GM21825 (cell line): Measurements from ENCODE around the gene PSMD13.
A peak's percentile ranks its signal among the peaks of the same experiment; 100 is the strongest.

Source experiments
- ATAC-seq: cut with Tn5 transposase; IDR thresholded peaks from one replicate; pipeline ENCODE4 v1.9.1; 2021; ENCODE audit warnings: mild to moderate bottlenecking, moderate library complexity; ENCODE audit not compliant: unreplicated experiment

The PSMD13 gene

DNA sequence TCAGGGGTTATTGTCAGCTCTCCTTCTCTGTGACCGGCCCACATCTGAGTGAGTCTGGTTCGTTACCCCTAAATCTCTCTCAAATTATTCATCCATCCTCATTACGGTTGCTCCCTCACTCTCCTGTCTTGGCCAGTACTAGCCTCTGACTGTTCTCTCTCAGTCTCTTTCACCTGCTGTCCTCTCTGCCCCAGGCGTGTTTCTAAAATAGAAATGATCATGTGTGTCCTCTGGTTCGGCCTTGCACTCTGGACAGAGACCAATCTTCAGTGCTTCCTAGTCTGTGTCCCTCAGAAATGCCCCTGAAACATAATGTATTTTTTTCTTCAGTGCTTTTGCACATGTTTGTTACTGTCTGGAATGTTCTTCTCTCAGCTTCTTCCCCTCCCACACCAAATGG, 4.9 kb downstream of the PSMD13 start:
- ATAC-seq, result no peak

DNA sequence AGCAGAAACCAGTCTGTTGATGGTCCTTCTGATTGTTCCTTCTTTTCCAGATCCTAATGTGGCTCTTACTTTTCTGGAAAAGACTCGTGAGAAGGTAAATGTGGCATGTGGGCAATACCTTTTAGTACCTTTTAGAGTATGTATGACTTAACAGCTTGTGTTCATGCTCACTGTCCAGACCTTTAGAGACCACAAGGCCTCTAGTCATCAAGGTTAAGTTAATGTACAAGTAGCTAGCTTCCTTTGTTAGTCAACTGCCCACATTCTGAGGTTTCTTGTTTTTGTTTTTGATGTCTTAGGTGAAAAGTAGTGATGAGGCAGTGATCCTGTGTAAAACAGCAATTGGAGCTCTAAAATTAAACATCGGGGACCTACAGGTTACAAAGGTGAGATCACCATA, 7.6 kb downstream of the PSMD13 start:
- ATAC-seq, result no peak

DNA sequence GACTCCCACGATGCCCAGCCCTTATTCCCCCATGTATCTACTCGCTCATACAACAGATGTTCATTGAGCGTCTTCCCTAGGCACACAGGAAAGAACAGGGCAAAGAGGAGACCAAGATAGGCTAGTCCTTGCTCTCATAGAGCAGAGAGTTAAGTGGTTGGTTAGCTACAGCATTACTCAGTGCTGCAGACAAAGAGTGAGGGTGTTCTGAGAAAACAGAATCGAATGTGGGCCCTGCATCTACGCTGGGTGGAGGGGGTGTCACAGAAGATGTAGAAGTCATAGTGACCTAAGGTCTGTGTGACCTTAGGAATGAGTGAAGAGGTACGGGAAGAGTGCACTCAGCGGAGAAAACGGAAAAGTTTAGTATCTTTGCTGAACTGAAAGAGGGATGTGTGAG, 12.3 kb downstream of the PSMD13 start:
- no peak for ATAC-seq

DNA sequence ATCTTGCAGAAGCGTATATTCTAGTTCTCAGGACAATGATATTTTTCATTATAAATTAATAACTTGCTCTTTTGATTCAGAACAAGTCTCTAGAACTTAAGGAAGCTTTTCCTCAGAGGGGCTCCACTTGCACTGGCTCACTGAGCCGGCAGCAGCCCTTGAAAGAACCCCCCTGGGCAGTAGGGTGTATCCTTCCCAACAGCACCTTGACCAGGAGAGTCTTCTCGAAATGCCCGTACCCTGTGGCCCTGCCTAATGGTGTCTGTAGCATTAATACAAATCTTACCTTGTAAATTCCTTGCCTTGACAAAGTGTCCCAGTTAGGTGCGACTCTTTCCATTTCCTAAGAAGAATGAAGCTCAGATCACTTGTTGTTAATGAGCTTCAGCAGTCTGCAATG, 13.5 kb downstream of the PSMD13 start:
- ATAC-seq, result no peak

DNA sequence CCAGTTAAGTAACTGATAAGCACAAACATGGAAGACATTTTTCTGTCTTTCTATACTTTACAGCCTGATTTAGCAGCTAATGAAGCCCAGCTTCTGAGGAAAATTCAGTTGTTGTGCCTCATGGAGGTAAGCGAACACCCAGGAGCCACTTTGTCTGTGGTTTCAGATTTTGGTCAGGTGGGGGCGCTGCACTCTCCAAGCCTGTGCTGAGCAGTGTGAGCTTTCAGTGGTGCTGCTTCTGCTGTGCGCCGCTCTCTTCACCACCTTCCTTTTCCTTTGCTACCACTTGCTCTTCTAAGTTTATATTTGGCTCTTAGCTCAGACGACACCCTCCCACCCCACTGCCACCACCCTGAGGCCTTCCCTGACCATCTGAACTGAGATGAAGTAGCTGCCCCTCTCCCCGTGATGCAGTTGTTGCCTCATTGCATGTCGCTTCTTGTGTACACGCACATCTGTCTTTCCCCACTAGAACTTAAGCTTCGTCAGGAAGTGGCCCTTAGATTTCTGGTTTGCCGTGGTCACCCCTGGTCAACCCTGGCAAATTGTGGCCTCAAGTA, 14.0 kb downstream of the PSMD13 start:
- ATAC-seq, result no peak

DNA sequence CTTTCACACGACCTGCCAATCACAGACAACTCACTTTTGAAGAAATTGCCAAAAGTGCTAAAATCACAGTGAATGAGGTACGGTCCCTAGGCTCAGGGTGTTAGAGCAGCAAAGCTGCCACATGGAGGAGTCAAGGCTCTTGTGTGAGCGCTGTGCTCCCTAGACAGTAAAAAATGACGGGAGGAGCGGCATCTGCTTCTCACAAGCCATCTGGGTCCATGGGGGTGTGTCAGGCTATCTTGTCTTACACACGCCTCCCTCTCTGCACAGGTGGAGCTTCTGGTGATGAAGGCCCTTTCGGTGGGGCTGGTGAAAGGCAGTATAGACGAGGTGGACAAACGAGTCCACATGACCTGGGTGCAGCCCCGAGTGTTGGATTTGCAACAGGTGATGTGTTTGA, 14.8 kb downstream of the PSMD13 start:
- no peak for ATAC-seq

DNA sequence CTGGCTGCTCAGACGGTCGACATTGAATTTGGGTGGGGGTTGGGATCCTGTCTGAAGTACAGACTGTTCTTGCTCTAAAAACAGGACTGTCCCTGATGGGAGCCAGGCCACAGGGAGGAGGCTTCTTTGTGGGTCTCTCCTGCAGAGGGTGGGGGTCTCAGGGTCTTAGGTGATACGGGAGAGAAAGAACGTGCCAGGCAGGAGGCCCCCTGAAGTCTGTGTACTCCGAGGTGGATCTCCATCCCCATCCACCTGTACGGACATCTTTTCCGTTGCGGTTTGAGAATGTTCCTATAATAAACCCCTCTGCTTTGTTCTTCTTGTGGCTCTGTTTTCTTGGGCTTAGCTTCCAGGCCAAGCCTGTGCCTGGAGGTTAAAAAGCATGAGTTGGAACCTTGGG, 15.9 kb downstream of the PSMD13 start:
- no peak for ATAC-seq

DNA sequence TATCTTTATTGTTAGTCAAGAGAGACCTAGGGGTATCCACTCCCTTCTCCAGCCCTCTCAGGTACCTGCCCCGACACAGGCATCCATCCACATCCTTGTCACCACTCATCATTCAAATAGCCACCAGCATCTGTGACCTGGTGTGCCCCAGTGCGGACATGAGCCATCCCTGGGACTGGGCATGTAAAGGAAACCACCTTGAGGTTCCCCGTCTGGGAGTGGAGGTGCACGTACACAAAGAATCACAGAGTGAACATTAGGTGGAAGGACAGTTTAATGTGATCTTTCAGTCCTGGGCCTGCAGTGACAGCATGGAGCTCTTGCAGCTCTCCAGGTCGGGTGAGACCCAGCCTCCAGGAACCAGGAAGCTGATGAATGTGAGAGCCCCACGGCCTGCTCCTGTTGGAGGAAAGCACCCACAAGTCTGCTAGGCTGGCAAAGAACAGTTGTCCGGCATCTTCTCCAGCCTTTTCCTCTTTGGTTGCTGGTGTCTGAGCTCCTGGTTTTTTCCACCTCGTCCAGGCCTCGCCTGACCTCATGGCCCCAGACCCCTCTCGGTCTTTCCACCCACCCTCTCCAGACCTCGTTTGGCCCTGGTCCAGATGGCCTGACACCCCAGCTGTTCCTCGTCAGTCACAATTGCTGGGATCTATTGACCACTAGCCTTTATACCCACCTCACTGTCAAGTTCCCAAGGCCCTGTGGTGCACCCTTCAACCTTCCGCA, 16.5 kb downstream of the PSMD13 start:
- no peak for ATAC-seq

DNA sequence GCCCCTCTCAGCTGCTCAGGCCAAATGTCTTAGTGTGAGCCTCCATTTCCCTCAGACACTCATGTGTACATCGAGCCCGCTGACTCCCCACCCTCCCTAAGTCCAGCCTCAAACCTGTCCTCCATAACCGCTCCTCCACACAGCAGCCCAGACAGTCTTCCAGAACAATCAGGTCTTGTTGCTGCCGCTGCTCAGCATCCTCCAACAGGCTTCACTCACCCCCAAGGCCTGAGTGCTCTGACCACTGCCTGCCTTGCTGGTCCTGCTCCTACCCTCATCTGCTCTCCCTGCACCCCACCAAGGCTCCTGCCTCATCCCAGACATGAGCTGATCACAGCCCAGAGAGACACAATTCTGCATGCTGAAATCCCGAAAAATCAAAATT, 17.1 kb downstream of the PSMD13 start:
- no peak for ATAC-seq

DNA sequence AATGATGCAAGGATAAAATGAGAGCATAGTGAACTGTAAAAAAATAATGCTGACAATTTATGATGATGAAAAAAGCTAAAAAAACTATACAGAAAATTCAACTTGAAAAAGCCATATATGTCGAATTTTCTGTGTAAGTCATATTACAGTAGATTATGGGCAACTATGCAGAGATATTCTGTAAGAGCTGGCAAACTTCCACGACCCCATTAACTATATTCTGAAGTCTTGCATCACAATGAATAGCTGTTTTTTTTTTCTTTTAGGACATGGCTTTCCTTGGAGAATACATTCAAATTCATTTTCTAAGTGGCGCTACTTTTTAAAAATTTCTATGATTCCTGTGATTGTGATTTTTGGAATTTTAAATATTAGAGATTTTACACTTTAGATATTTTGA, 18.4 kb downstream of the PSMD13 start:
- ATAC-seq, result no peak

DNA sequence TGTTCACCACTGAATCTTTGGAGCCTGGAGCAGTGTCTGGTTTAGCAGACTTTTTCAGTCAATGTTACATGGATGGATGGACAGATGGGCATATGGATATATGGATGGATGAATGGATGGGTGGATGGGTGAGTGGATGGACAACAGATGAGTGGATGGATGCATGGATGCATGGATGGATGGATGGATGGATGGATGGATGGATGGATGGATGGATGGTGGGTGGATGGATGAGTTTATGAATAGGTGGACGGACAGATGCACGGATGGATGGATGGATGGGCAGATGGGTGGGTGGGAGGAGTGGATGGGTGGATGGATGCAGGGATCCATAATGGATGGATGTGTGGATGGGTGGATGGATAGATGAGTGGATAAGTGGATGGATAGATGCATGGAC, 19.0 kb downstream of the PSMD13 start:
- no peak for ATAC-seq

DNA sequence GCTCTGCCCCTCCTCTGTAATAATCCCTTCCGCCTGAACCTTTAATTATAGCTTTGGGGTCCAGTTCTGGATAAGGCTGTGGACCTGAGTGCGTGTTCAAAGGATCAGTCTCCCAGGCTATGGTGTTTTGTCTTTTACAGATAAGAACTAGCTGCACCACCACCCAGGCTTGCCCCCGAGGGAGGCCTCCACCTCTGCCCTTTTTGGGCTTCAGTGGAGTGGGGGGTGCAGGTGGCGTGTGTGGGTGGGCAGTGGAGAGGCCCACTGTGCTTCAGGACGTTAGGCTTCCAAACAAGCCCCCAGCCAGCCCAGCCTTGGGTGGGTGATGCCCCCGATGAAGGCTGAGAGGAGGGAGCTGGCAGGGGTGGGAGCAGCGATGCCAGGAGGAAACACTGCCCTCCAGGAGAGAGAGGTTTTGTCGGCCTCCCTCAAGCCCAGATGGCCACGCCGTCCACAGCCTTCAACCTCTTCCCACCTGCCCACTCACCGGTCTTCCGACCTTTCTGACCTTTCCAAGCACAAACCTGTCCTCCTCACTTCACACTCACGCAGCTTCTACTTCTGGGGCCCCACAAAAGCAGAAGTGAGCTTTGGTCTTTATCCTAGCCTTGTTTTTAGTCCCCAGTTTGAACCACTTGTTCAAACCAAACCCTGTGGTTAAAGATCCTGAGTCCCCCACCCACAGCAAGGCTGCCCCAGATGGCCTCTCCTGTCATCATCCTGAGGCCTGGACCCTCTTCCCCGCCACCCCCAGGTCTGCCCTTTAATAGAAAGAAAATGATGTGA, 20.4 kb downstream of the PSMD13 start:
- ATAC-seq, result no peak

DNA sequence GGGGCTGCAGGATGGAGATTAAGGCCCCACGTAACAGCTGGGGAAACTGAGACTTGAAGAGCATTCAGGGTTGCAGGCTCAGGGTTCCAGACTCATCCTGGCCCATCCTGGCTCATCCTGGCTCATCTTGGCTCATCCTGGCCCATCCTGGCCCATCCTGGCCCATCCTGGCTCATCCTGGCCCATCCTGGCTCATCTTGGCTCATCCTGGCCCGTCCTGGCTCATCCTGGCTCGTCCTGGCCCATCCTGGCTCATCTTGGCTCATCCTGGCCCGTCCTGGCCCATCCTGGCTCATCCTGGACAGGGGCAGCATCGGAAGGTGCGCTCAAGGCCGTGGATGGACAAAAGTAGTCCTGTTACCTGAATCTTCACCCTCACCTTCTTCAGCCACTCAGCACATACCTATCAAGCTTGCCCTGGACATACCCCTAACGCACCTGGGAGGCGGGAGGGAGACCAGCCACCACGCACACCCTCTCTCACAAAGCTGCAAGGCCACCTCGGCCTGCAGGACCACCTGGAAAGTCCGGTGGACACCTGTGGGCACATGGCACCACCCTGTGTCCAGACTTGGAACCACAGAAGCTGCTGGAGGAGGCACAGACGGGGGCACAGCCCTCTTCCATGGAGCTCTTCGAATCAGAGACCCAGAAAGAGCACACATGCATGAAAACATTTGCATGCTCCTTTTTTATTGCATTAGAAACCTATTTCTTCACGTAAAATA, 21.2 kb downstream of the PSMD13 start:
- ATAC-seq, result no peak

DNA sequence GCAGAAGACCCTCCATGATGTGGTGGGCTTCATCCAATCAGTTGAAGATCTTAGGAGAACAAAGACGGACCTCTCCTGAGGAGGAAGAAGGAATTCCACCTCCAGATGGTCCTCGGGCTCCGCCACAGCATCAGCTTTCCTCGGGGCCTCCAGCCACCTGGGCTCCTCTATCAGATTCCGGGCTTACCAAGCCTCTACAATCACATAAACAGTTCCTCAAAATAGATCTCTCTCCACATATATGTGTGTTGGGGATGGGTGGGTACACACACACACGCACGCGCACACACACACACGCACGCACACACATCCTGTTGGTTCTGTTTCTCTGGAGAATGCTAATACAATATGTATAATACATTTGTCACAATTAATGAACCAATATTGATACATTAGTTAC, 22.6 kb downstream of the PSMD13 start:
- no peak for ATAC-seq

DNA sequence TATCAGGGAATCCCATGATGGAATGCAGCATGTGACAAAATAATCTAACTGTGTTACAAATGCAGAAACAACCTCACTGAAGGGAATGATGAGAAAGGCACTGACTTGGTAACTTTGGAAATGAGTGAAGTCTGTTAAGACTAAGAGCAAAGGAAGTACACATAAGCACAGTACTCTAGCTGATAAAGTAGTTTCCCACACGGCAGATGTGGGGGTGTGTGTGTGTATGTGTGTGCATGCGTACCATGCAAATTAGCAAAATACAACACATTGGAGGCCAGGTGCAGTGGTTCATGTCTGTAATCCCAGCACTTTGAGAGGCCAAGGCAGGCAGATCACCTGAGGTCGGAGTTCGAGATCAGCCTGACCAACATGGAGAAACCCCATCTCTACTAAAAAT, 24.8 kb downstream of the PSMD13 start:
- ATAC-seq, result no peak

DNA sequence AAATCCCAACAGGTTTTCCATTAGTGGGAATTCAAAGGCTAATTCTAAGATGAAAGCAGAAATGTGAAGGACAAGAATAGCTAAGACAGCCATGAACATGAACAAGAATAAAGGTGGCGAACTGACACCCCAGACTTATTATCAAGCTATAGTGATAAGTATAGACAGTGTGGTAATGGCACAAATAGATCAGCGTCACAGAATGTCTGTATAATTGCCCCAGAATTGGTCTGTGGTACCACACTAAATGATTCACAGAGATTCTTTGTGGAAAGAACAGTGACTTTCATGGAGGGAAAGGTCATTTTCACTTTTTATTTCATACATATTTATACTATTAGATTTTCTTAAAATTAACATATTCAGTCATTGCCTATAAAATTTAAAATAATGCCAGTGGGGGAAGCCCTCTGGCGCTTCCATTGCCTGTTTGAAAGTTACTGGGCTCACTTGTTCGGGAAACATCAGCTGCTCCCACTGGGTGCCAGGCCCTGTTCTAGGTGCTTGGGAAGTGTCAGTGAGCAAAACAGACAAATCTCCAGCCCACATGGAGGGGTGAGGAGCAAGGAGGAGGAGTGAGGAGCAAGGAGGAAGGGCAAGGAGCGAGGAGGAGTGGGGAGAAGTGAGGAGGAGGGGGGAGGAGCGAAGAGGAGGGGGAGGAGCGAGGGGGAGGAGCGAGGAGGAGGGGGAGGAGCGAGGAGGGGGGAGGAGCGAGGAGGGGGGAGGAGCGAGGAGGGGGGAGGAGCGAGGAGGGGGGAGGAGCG, 30.1 kb downstream of the PSMD13 start:
- no peak for ATAC-seq

DNA sequence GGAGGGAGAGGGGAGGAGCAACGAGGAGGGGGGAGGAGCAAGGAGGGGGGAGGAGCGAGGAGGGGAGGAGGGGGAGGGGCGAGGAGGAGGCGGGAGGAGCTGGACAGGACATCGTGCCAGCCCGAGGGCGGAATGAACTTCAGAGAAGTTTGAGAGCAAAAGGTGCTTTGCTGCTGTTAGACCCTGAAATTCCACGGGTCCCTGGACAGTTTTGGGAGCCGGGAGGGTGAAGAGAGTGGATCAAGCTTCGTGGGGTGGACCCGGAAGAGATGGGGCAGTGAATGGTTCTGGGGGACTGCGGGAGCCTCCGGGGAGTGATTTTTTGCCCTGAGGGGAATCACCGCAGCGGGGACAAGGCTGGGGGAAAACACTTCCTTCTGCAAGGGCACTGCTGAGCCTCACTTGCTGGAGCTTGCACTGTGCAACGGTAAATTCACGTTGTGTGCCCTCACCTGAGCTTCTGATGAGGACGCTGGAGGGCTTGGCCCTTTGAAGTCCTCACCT, 30.8 kb downstream of the PSMD13 start:
- ATAC-seq, result no peak

DNA sequence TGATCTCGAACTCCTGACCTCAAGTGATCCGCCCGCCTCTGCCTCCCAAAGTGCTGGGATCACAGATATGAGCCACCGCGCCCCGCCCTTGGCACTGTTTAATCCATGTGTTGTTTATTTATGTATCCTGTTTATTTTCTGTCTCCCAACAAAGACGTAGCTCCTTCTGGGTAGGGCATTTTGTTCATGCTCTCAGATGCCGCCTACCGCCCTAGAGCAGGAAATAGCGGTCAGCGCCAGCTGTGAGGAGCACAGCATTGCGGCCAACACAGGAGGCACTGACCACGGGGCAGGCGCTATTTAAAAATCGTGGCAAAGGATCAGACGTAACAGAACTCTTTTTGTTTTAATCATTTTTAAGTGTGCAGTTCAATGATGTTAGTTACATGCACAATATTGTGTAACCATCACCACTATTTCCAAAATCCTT, 32.0 kb downstream of the PSMD13 start:
- ATAC-seq, result peak; percentile 43

DNA sequence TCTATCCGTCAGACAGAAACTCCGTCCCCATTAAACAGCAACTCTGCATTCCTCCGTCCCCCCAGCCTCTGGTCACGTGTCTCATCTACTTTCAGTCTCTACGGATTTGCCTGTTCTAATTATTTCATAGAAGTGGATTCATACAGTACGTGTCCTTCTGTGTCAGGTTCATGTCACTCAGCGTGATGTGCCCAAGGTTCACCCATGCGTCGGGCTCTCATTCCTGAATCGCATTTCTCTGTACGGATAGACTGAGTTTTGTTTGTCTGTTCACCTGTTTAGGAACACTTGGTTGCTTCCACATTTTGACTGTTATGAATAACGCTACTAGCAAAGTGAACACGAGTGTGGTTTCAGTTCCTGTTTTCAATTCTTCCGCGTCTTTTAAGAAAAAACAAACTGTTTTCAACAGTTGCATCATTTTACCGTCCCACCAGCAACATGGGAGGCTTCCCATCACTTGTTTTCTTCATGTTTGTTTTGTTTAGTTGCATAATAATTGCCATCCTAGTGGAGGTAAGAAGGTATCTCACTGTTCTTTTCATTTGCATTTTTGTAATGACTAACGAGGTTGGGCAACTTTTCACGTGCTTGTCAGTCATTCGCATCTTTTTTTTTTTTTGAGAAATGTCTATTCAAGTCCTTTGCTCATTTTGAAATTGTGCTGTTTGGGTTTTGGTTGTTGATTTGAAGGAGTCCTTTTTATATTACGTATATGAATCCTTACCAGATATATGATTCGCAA, 32.5 kb downstream of the PSMD13 start:
- peak; percentile 69 for ATAC-seq
